HEK293 (cell line): ENCODE measurements around the gene DPCD.

Source experiments
- CTCF ChIP-seq: fragments of 450-650 bp; formaldehyde crosslinking; IDR thresholded peaks from 2 replicates; pipeline ENCODE4 v1.5.1; 2016; ENCODE audit warnings: missing biosample characterization, missing genetic modification characterization
- ZFP3 ChIP-seq: fragments of 450-650 bp; formaldehyde crosslinking; IDR thresholded peaks from 2 replicates; pipeline ENCODE4 v1.5.1; 2016; ENCODE audit warnings: low read depth, missing biosample characterization, missing genetic modification characterization
- ZNF416 ChIP-seq: fragments of 450-650 bp; formaldehyde crosslinking; IDR thresholded peaks from 2 replicates; pipeline ENCODE4 v1.5.1; 2016; ENCODE audit warnings: missing biosample characterization, missing genetic modification characterization
- ZNF830 ChIP-seq: fragments of 450-650 bp; IDR thresholded peaks from 2 replicates; pipeline ENCODE4 v1.5.0; 2018; ENCODE audit warnings: missing biosample characterization, missing genetic modification characterization, low read depth, mild to moderate bottlenecking, moderate library complexity
- TF ChIP-seq, protein P1 (sequence below): fragments of 450-650 bp; formaldehyde crosslinking; IDR thresholded peaks from 2 replicates; pipeline ENCODE4 v1.5.1; 2016; ENCODE audit warnings: missing biosample characterization, missing genetic modification characterization
- TF ChIP-seq, protein P2 (sequence below): fragments of 450-650 bp; formaldehyde crosslinking; IDR thresholded peaks from 2 replicates; pipeline ENCODE4 v1.5.1; 2016; ENCODE audit warnings: missing biosample characterization, missing genetic modification characterization

DNA sequence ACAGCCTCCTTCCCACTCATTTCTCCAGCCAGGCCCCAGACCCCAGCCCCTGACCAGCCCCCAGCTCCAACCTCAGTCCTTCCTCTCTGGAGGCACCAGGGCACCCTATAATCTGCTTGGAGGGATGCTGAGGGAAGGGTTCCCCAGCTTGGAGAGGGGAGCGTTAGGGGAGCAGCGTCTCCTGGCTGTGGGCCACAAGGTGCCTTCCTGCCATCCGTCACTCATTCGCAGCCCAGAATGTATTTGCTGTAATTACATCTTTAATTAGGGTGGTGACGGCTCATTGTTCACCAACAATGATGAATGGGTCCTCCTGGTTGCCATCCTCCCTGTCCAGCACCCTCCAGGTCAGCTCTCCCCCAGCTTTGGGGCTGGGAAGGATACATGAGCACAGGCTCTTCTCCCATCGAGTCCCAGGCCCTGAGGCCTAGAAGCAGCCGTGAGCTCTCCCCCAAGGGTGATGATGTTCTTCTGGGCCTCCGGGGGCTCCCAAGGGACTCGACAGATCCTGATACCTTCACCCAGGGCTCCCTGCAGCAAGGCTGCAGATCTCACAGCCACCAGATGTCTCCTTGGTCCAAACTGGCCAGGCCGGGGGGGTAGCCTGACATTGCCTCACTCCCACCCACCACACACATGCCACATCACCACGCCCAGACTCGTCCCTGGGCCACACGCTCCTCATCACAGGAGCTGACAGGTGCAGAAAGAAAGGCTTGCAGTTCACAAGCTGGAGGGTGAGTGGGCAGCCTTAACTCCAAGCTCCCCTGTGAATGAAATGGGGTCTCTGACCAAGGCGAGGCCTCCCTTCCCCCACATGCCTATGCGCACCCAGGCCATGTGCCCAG, 26.8 kb upstream of the DPCD start:
- TF ChIP-seq CTCF (tag by site-specific recombination) (no peak), ZNF830 (tag by site-specific recombination) (no peak), ZNF416 (tag by site-specific recombination) (no peak), ZFP3 (no peak)
- TF ChIP-seq, protein P1, sequence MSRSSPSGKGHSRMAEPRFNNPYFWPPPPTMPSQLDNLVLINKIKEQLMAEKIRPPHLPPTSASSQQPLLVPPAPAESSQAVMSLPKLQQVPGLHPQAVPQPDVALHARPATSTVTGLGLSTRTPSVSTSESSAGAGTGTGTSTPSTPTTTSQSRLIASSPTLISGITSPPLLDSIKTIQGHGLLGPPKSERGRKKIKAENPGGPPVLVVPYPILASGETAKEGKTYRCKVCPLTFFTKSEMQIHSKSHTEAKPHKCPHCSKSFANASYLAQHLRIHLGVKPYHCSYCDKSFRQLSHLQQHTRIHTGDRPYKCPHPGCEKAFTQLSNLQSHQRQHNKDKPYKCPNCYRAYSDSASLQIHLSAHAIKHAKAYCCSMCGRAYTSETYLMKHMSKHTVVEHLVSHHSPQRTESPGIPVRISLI (tag by site-specific recombination) = no peak
- TF ChIP-seq, protein P2, sequence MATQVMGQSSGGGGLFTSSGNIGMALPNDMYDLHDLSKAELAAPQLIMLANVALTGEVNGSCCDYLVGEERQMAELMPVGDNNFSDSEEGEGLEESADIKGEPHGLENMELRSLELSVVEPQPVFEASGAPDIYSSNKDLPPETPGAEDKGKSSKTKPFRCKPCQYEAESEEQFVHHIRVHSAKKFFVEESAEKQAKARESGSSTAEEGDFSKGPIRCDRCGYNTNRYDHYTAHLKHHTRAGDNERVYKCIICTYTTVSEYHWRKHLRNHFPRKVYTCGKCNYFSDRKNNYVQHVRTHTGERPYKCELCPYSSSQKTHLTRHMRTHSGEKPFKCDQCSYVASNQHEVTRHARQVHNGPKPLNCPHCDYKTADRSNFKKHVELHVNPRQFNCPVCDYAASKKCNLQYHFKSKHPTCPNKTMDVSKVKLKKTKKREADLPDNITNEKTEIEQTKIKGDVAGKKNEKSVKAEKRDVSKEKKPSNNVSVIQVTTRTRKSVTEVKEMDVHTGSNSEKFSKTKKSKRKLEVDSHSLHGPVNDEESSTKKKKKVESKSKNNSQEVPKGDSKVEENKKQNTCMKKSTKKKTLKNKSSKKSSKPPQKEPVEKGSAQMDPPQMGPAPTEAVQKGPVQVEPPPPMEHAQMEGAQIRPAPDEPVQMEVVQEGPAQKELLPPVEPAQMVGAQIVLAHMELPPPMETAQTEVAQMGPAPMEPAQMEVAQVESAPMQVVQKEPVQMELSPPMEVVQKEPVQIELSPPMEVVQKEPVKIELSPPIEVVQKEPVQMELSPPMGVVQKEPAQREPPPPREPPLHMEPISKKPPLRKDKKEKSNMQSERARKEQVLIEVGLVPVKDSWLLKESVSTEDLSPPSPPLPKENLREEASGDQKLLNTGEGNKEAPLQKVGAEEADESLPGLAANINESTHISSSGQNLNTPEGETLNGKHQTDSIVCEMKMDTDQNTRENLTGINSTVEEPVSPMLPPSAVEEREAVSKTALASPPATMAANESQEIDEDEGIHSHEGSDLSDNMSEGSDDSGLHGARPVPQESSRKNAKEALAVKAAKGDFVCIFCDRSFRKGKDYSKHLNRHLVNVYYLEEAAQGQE = no peak
